ENCODE data around the gene STK33.

DNA sequence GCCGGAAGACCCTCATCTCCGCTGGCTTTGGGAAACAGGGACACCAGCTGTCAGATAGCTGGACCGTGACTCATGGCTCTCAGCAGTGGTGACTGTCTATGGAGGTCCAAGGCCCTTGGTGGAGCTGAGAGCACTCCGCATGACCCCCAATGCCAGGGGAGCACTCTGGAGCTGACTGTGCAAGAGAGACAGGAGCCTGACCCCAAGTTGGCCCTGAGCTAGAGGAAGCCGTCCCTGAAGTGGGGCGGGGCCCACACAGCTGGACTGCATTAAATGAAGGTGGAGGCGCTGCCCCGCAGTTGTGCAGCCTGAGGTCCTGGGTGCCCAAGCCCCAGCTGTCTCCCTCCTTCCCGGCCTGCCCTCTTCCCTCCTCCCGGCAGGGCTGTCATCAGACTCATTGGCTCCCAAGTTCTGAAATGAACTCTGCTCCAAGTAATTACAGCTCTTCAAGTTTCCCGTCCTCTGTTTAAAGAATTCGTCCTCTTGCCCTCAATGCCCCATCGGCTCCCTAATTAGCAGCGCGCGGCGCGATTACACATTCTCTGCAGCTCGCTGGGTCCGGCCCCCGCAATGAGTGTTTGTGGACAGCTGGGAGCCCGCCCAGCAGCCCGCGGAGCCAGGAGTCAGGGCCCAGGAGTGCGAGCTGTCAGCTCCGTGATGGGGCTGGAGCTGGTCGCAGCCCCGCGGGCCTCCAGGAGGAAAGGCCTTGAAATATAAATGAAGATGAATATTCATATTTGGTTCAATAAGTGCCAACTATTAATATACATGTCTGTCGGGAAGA is 237.1 kb downstream of the STK33 start:
- TF ChIP-seq, protein P1, sequence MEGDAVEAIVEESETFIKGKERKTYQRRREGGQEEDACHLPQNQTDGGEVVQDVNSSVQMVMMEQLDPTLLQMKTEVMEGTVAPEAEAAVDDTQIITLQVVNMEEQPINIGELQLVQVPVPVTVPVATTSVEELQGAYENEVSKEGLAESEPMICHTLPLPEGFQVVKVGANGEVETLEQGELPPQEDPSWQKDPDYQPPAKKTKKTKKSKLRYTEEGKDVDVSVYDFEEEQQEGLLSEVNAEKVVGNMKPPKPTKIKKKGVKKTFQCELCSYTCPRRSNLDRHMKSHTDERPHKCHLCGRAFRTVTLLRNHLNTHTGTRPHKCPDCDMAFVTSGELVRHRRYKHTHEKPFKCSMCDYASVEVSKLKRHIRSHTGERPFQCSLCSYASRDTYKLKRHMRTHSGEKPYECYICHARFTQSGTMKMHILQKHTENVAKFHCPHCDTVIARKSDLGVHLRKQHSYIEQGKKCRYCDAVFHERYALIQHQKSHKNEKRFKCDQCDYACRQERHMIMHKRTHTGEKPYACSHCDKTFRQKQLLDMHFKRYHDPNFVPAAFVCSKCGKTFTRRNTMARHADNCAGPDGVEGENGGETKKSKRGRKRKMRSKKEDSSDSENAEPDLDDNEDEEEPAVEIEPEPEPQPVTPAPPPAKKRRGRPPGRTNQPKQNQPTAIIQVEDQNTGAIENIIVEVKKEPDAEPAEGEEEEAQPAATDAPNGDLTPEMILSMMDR (conservative IDR thresholded peaks at IDR 0.05) = no peak
- no peak for TF ChIP-seq ZFX (IDR thresholded peaks at IDR 0.05)

Measured in C4-2B (cell line).